SIG-M5 treated with dmso at 0.1 percent for 504 hours (cell line): ENCODE measurements around the gene CCNT1.
"Not testable (repeated sequence)": the region's sequence is repeated elsewhere in the genome, so short reads cannot be mapped to it uniquely, and the experiment has no call there.

Experiments used
- DNase-seq: peaks from one replicate; lab custom pipeline; 2025; ENCODE audit not compliant: unreplicated experiment; lab: John Stamatoyannopoulos, UW

CCNT1 gene

GRCh38 chr12:48641752-48642555 lies 74.6 kb downstream of the CCNT1 start:
- not testable (repeated sequence) for DNase-seq

- DNase-seq = no peak
These were observed 75.7 kb downstream of the CCNT1 start for GRCh38 chr12:48640854-48641253.

GRCh38 chr12:48640428-48640827 lies 76.1 kb downstream of the CCNT1 start:
- DNase-seq = no peak
